GM21390 (cell line): Measurements from ENCODE around the gene PSMD2.
A peak's percentile ranks its signal among the peaks of the same experiment; 100 is the strongest.
"Not testable (repeated sequence)": the region's sequence is repeated elsewhere in the genome, so short reads cannot be mapped to it uniquely, and the experiment has no call there.

Source experiments
- ATAC-seq: cut with Tn5 transposase; IDR thresholded peaks from one replicate; pipeline ENCODE4 v1.9.1; 2021; ENCODE audit not compliant: unreplicated experiment

The PSMD2 gene

GRCh38 chr3:184298759-184299487 lies at the start of gene PSMD2:
TSS of gene PSMD2 (plus strand) at chr3:184299241. CDS start at chr3:184299267, 26 bp downstream.
- peak; percentile 92 for ATAC-seq

GRCh38 chr3:184249412-184250166 lies 49.5 kb upstream of the PSMD2 start, which contains the start of gene EEF1AKMT4:
TSS of gene EEF1AKMT4 (plus strand) at chr3:184249672. CDS start at chr3:184249695, 23 bp downstream.
- peak; percentile 92 for ATAC-seq

DNA sequence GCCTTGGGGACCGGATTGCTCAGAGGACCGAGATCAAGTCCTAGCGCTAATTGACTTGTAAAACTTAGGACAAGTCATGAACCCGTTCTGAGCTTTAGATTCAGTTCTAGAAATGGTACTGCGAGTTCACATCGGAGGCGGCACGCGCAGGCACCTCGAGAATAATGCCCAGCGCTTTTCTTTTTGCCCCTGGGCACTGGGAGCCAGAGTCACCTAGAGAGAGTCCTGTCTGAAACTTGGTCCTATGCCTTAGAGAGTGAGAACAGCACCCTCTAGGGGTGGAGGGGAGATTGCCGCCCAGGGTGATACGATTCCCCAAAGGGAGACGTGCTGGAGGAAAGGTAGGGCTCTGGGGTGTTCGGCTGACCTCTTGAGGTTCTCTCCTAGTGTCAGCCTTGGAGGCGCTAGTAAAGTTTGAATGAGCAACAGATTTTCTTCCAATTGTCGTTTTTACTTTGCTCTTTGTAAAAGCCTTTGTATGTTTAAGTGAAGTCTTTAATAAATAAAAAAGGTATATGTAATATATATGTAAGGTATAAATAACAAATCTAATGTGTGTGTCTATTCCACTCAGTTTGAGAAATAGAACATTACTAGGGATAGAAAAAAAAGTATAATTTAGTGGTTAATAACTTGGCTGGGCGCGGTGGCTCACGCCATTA lies 48.7 kb upstream of the PSMD2 start:
- peak; percentile 69 for ATAC-seq

DNA sequence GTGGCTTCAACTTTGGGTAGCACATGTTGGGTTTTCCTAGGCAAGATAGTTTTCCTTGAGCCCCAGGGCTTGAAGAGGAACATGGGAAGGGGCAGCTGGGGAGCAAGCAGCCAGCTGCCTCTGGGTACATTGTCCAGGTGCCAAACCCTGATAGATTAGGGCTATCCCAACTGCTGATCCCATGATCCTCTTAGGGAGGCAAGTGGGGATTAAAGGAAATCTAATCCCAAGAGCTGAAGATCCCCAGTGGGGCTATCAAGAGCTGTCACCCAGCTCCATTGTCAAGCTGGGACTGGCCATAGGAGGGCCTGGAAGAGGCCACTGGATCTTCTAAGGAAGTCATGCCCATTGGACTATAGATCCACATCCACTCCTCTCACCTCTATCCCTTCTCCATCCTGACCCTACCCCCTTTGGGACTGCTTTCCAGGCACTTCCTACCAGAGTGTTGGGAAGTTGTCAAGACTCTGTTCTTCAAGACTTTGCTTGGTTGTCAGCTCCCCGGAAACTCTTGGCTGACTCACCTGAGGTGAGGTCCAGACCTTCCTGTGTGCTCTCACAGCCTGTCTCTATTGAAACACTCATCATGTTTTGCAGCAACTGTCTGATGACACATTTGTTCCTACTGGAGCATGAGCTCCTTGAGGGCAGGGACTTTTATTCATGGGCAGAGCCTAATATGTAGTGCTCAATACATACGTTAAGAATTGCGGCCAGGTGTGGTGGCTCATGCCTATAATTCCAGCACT lies 43.6 kb upstream of the PSMD2 start:
- no peak for ATAC-seq

DNA sequence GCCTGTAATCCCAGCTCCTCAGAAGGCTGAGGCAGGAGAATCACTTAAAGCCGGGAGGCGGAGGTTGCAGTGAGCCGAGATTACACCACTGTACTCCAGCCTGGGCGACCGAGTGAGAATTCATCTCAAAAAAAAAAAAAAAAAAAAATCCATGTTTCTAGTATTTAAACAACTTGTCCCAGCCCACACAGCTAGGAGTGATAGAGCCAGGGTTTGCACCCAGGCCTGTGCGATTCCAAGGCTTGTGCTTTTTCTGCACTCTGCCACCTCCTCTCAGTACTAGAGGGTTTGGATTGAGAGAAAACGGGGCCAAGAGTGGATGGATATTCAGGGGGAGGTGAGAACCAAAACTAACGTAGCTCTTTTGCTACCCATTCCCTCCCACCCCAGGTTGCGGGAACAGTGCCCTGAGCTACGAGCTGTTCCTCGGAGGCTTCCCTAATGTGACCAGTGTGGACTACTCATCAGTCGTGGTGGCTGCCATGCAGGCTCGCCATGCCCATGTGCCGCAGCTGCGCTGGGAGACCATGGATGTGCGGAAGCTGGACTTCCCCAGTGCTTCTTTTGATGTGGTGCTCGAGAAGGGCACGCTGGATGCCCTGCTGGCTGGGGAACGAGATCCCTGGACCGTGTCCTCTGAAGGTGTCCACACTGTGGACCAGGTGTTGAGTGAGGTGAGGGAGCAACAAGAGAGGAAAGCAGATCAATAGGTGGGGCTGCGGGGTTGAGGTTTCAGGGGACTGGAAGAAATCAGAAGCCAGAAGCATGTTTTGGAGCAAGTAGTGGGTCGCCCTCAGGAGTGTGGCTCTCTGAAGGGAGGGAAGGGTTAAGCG lies 41.7 kb upstream of the PSMD2 start:
- no peak for ATAC-seq

GRCh38 chr3:184258926-184259325 lies 40.1 kb upstream of the PSMD2 start:
- no peak for ATAC-seq

GRCh38 chr3:184259396-184259877 lies 39.6 kb upstream of the PSMD2 start:
- ATAC-seq = no peak

DNA sequence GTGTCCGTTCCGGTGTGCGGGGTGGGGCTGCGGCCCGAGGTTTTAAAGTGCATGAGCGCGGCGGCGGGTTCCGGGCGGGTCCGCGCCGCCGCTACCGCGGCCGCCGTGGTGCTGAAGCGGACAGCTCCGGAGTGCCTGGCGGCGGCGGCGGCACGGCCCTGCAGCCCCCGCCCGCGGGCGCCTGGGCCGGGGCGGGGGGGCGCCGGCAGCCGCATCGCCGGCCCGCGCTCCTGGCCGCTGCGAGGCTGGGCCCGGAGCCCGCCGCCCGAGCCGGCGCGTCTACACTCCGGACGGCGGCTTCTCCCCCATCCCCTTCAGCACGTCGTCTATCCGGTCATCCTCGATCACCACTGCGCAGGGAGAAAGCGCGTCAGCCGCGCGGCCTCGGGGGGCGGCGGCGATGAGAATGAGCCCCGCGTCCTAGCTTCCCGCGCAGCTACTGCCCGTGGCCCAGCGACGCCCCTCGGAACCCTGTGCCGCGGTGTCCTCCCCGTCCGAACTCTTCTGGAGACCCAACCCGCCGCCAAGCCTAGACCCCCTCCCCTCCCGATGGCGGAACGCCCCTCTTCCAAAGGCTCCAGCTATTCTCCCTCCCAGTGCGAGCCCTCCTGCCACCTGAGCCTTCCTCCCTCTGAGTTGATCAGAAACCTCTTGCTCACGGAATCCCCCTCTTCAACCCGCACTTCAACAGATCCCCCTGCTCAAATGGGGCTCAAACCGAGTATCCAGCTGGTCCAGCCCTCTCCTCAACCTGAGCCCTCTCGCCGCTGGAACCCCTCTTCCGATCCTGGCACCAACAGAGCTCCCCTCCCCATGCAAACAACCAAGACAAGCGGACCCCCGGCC lies 38.9 kb upstream of the PSMD2 start:
- no peak for ATAC-seq

DNA sequence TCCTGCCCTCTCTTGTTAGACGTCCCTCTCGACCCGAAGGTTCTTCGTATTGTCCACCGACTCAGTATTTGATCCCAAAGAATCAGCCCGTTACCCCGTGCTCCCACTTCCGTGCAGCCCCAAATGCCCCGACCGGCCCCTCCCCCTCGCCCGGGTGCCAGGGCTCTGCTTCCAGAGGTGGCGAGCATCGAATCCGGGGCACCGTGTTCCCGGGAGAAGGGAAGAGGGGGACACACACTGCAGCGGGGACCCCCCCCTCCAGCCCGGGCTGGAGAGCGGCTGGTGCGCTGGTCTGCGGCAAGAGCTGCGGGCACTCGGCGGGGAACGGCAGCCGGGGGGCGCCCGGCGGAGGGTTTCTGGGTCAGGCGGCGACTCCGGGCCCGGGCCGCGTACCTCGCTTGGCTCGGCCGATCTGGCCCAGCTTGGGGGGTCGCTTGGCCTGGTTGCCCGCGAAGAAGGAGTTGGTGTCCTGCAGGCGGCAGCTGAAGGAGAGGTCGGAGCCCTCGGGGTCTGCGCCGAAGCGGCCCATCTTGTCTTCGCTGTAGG lies 38.2 kb upstream of the PSMD2 start:
- ATAC-seq = no peak

GRCh38 chr3:184261270-184261853 lies 37.7 kb upstream of the PSMD2 start, which contains the start of gene CAMK2N2:
TSS of gene CAMK2N2 (minus strand) at chr3:184261553. CDS start at chr3:184261285, 268 bp downstream.
- no peak for ATAC-seq

DNA sequence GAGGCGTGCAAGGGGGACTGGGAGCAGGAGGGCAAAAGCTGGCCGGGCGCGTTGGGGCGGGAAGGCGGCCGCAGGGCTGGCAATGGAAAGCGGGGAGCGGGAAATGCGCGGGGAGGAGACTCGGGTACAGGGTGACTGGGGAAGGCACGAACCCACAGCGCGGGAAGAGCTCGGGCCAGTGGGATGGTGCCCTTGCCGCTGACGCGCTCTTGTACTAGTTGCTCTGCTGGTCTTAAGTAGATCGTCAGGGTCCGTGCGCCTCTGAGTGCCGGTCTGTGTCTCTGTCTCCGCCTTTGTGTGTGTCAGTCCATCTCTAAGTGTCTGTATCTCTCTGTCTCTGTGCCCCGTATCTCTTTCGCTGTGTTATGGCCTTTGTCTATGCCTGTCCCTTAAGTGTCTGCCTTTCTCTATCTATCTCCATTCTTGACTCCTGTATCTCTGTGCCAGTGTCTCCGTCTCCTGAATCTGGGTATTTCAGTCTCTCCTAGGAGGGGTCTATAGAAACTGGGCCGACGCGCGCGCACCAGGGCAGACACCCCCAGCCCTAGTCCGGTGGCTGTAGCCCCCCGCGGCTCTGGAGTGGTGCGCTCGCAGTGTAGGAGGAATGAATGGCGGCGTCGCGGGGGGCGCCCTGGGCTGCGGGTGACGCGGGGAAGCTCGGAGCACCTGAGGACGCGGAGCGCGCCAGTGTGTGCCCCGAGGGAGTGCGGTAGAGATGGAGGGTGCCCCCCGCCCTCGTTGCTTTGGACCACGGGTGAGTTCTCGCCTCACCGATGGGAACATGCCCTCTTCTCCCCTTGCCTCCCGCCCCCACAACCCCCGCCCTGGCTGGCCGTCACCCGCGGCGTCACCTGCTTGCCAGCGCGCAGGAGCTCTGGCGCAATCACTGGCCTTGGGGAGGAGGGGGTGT lies 36.9 kb upstream of the PSMD2 start:
- no peak for ATAC-seq

- ATAC-seq = no peak
These were observed 36.3 kb upstream of the PSMD2 start for GRCh38 chr3:184262764-184263179.

DNA sequence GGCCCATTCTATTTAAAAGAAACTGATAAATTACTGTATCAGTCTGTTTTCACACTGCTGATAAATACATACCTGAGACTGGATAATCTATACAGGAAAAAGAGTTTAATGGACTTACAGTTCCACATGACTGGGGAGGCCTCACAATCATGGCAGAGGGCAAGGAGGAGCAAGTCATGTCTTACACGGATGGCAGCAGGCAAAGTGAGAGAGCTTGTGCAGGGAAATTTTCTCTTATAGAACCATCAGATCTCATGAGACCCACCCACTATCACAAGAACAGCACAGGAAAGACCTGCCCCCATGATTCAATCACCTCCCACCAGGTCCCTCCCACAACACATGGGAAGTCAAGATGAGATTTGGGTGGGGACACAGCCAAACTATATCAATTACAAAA lies 31.8 kb upstream of the PSMD2 start:
- ATAC-seq = not testable (repeated sequence)

DNA sequence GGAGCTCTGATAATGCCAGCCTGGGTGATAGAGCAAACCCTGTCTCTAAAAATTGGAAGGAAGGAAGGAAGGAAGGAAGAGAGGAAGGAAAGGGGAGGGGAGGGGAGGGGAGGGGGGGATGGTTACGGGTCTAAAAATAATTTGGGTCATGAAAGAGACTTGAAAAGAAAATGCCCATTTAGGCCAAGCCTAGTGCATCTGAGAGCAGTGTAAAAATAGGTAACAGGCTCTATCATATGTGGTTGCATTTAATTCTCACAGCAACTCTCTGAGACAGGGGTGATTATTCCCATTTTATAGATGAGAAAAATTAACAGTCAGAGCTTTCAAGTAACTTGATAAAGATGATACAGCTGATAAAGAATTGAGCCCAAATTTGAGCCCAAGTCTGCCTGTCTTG lies 26.8 kb upstream of the PSMD2 start:
- ATAC-seq = no peak

DNA sequence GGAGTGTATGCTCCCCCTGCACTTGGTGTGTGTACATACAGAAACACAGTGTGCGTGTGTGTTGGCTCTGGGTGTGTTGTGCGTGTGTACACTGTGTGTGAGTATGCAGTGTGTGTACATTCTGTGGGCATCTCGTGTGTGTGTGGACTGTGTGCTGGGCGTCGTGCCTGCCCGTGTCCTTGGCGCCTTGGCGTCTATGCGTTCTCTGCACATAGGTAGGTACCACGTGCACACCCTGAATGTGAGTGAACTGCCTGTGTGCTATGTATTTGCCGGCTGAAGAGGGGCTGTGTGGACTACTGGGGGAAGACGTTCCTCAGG lies 23.7 kb upstream of the PSMD2 start:
- ATAC-seq = no peak

DNA sequence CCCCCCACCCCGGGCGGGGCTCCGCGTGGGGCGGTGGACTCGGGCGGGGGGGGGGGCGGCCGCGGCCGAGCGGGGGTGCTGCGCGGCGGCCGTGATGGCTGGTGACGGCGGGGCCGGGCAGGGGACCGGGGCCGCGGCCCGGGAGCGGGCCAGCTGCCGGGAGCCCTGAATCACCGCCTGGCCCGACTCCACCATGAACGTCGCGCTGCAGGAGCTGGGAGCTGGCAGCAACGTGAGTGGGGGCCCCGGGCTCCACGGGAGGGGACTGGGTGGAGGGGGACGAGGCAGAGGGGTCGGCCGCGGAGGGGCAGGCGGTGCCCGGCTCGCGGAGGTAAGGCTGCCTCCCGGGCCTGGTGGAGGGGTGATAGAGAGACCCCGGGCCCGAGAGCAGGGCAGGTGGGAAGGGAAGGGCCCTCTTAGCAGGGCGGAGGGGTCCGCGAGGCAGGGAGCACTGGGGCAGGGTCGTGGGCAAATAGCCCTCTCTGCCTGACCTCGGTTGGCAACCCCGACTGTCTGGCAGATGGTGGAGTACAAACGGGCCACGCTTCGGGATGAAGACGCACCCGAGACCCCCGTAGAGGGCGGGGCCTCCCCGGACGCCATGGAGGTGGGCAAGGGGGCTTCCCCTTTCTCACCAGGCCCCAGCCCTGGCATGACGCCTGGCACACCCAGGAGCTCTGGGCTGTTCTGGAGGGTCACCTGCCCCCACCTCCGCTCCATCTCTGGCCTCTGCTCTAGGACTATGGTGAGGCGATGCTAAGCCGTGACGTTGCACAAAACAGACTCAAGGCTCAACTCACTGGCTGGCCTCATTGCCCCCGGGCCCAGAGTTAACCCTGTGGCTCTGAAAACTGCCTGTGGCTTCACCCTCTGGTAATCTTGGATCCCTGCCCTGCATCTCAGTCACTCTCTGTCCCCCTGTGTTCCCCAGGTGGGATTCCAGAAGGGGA lies 22.8 kb upstream of the PSMD2 start, which contains the start of gene ECE2:
Gene ECE2, plus strand, starts transcription at position 62 of the 950 bp plus-strand sequence. Its CDS starts 132 bp downstream, at position 194.
- no peak for ATAC-seq
